ENCODE measurements around the gene PALMD. TPM values are rescaled to one million over a fixed set of nuclear protein-coding genes. Genes with fewer than 3 reads are reported as not detected.

PALMD gene
- total RNA-seq, 4 donors from 2014 or later, result 17.8 to 64.3 (median 40.6) TPM

- Histone ChIP-seq H3K36me3 (no peaks in the 10 kb centered on the region), H3K4me3 (no peak overlapping the region), H3K27me3 (no peaks in the 10 kb centered on the region), H3K27ac (no peak overlapping the region), H3K9me3 (no peaks in the 10 kb centered on the region), H3K4me1 (no peaks in the 10 kb centered on the region)
- TF ChIP-seq POLR2A (IDR thresholded peaks at IDR 0.05) (no peak), CTCF (IDR thresholded peaks at IDR 0.05) (no peak)
- intact Hi-C loops (cut with DNase I; ENCODE audit: low total_unique reads), result no loop called here
- DNase-seq, result no peak
Observed at GRCh38 chr1:99735852-99736251, 89.9 kb downstream of the PALMD start.

- Histone ChIP-seq H3K36me3 (no peaks in the 10 kb centered on the region), H3K27ac (peak overlapping the region; percentile 28 to 32), H3K27me3 (no peaks in the 10 kb centered on the region), H3K4me3 (no peak overlapping the region), H3K9me3 (no peaks in the 10 kb centered on the region), H3K4me1 (no peaks in the 10 kb centered on the region)
- peak in 1 of 2 donors; percentile 28 for DNase-seq
- intact Hi-C loops (cut with DNase I; ENCODE audit: low total_unique reads), result no loop called here
- TF ChIP-seq POLR2A (IDR thresholded peaks at IDR 0.05), result no peak
- peak; percentile 23 to 60 (median 52) for TF ChIP-seq CTCF (IDR thresholded peaks at IDR 0.05)
Observed at GRCh38 chr1:99737016-99737415, 91.1 kb downstream of the PALMD start.

GRCh38 chr1:99738858-99739465 is 93.0 kb downstream of the PALMD start:
- TF ChIP-seq POLR2A (IDR thresholded peaks at IDR 0.05) (no peak), CTCF (IDR thresholded peaks at IDR 0.05) (no peak)
- no peaks in the 10 kb centered on the region for H3K9me3 ChIP-seq
- H3K27me3 ChIP-seq, result no peaks in the 10 kb centered on the region
- no peak overlapping the region for H3K4me3 ChIP-seq
- no peaks in the 10 kb centered on the region for H3K4me1 ChIP-seq
- intact Hi-C loops (cut with DNase I; ENCODE audit: low total_unique reads), result no loop called here
- no peak overlapping the region for H3K27ac ChIP-seq
- H3K36me3 ChIP-seq, result no peaks in the 10 kb centered on the region
- DNase-seq, result no peak

- no peaks in the 10 kb centered on the region for H3K4me1 ChIP-seq
- DNase-seq, result no peak
- TF ChIP-seq CTCF (IDR thresholded peaks at IDR 0.05), result no peak
- no peaks in the 10 kb centered on the region for H3K27me3 ChIP-seq
- H3K9me3 ChIP-seq, result no peaks in the 10 kb centered on the region
- H3K36me3 ChIP-seq, result no peaks in the 10 kb centered on the region
- H3K27ac ChIP-seq, result no peak overlapping the region
- H3K4me3 ChIP-seq, result no peak overlapping the region
- intact Hi-C loops (cut with DNase I; ENCODE audit: low total_unique reads), result no loop called here
Observed at GRCh38 chr1:99740141-99740540, 94.2 kb downstream of the PALMD start.

Other genes with a start within 250 kb of the PALMD start
- 10 to 100 TPM in 2 of 4 donors, 1 to 10 TPM in 1, under 1 TPM in 1; 0.51 to 28.6 (median 14.5) TPM for gene FRRS1, start 120.5 kb downstream of the PALMD start, total RNA-seq
- 10 to 100 TPM; 10.5 to 27.9 (median 14.2) TPM for gene AGL, start 204.2 kb downstream of the PALMD start, total RNA-seq